Stimulated activated naive CD8-positive, alpha-beta T cell treated with anti-CD3 and anti-CD28 coated beads, Interleukin-15, Interleukin-2, amounts not matched to agents 100 U/mL and 50 U/mL, for 24 hours (primary cell): ENCODE data around the gene YAE1.

Experiments
- ATAC-seq: fragments of 150-1000 bp; cut with Tn5 transposase; one replicate; pipeline ENCODE4 v1.10.0; 2021
- DNase-seq: peaks from one replicate; pipeline ENCODE4 v3.0.0; 2021

YAE1 gene

GRCh38 chr7:39557222-39557621 is 9.0 kb upstream of the YAE1 start:
- DNase-seq (no peak), ATAC-seq (no peak)

- no peak for ATAC-seq
- DNase-seq, result no peak
Observed at GRCh38 chr7:39557911-39558310, 8.3 kb upstream of the YAE1 start.

- no peak for DNase-seq
- no peak for ATAC-seq
Observed at GRCh38 chr7:39560408-39560807, 5.8 kb upstream of the YAE1 start.

- ATAC-seq (no peak), DNase-seq (no peak)
Observed at GRCh38 chr7:39560997-39561396, 5.2 kb upstream of the YAE1 start.

DNA sequence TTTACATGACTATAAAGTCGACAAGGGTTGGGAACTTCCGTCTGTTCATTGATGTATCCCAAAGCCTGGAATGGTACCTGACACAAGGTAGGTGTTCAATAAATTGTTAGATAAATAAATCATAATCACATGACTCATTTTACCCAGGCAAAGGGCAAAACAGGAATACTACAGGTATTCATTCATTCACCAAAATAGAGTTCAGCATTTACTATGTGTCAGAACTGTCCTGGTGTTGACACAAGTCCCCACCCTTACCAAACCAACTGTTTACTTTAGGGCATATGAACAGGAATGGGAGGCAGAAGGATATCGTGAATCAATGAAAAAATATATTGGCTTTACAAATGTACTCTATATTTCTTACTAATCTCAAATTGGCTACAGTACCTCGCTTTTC is 666 bp upstream of the YAE1 start:
- DNase-seq (no peak), ATAC-seq (no peak)

- DNase-seq (no peak), ATAC-seq (no peak)
Observed at GRCh38 chr7:39567294-39567693, 1.1 kb downstream of the YAE1 start.

- no peak for DNase-seq
- ATAC-seq, result no peak
Observed at GRCh38 chr7:39574673-39575349, 8.6 kb downstream of the YAE1 start.

DNA sequence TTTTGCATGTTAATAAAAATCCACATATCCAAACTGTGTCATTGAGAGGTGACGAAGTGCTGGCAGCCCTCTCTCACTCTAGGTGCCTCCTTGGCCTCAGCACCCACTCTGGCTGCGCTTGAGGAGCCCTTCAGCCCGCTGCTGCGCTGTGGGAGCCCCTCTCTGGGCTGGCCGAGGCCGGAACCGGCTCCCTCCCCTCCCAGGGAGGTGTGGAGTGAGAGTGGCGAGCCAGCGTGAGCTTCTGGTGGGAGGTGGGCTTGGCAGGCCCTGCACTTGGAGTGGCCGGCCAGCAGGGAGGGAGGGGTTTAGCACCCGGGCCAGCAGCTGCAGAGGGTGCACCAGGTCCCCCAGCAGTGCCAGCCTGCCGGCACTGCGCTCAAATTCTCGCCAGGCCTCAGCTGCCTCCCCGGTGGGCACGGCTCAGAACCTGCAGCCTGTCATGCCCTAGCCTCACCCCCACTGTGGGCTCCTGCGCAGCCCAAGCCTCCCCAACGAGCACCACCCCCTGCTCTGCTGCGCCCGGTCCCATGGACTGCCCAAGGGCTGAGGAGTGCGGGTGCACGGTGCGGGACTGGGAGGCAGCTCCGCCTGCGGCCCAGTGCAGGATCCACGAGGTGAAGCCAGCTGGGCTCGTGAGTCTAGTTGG is 11.1 kb downstream of the YAE1 start:
- ATAC-seq (no peak), DNase-seq (no peak)

DNA sequence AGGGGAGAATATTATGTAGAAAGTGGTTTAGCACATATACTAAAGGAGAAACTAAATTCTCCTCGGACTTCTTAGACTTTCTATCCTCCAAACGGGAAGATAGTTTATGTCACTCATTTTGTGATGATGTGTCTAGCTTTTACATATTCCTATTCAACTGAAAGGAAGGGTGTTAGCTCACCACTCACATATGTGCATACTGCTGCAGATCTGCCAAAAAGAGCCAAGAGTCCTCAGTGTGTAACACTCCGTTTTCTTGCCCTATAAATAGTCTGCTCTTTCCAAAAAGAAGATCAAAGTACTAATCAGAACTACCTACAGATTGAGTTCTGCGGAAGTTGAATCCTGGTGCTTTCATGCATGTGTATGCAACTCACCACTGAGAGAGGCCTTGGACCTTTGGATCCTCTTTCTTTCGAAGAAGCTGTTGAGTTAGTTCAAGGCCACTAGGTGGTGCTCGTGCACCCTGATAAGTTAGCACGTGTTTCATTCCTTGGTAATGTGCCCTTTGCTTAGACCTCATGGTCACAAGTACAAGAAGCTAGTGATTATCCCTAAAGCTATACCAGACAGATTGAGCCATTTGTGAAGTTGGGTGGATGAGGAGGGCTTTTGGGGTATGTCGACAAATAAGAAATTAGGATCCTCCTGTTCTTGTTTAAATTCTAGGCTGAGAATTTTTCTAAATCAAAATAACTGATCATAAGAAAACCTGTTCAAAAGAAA is 14.1 kb downstream of the YAE1 start:
- peak; percentile 78 for DNase-seq

DNA sequence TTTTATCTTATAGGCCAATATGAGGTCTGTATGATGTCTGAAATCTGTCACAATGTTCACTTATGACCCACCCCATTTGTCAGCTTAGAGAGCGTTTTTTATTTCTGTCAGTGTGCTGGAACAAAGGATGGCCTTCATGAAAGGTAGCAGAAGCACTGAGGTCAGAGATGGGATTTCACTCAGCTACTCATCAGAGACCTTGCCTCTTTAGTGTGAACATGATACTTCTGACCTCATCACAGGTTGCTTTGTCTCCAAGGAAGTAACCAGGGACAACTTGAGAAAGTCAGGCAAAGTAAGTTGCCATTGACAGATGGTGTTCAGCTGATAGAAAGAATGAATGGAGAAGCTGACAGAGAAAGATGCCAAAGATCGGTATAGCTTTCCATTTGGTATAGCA is 16.3 kb downstream of the YAE1 start:
- ATAC-seq (no peak), DNase-seq (no peak)

More for the DNA sequence above, 14.1 kb downstream of the YAE1 start:
- ATAC-seq, result peak; percentile 91

DNA sequence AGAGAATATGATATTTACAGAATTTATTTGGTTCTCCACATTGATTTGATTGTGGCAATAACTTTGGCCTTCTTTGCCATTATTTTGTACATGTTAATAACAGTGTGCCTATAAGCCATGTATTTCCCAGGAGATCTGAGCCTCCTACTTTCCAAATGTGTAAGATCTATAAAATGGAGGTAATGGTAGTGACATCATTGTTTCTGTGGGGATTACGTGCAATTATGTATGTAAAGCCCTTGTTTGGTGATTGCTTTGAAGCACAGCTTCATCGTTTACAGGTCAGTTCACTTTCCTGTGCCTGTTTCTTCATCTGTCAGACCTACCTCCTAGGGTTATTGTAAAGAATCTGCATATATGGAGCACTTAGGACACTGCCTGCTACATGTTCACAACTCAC is 17.3 kb downstream of the YAE1 start:
- DNase-seq, result no peak
- no peak for ATAC-seq

GRCh38 chr7:39587393-39587792 is 21.2 kb downstream of the YAE1 start:
- DNase-seq, result no peak
- ATAC-seq, result no peak

DNA sequence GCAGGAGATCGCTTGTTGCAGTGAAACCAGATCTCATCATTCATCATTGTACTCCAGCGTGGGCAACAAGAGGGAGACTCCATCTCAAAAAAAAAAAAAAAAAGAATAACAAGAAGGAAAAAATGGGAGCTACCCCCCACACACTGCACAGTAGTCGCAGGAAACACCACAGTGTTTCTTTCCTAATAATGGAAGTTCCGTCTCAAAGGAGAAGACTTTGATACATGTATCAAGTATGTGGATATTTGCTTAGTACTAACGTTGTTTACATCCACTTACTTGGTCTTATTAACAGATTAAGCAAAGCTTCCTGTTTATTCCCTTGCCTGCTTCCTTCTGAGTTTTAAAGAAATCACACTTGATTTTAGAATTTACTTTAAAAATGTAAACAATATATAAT is 22.2 kb downstream of the YAE1 start:
- no peak for DNase-seq
- no peak for ATAC-seq

DNA sequence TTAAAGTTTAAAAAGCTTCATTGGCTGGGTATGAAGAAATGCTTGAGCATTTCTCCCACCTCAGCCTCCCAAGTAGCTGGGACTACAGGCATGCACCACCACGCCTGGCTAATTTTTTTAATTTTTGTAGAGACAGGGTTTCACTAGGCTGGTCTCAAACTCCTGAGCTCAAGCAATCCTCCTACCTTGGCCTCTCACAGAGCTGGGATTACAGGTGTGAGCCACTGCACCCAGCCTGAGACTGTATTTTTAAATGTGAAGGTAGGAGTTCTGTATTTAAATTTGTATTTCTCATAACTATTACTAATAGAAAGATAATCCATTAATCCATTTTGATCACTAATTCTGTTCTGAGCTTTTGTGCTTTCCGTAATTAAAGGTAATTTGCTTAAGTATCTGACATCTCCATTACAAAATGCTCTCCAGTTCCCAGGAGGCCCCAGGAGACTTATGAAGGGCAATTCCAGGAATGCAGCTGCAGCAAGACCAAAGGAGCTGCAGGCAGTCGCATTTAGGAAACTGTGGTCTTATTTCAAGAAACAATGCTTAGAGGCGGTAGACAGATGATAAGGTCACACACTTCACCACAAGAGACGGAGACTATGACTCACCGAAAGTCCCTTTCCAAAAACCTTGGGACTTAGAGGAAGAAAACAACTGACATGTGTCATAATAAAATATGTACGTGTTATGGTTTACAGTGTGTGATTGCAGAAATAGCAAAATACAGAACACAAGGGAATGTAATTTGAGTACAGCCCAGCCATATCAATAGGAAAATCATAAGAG is 23.3 kb downstream of the YAE1 start:
- ATAC-seq (peak; percentile 91), DNase-seq (peak; percentile 64)

DNA sequence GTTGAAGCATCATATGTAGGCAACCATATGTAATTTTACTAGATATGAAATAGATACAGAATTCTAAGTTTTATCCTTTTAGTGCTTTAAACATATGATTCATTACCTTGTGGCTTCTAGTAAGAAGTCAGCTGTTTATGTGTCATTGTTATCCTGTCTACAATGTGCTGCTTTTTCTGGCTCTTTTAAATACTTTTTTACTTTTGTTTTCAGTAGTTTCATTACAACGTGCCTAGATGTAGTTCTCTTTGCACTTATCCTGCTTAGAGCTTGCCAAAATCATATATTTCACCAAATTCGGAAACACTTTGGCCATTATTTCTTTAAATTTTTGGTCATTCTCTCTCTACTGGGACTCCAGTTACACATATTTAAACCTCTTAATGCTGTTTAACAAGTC is 26.4 kb downstream of the YAE1 start:
- DNase-seq (no peak), ATAC-seq (peak; percentile 73)

DNA sequence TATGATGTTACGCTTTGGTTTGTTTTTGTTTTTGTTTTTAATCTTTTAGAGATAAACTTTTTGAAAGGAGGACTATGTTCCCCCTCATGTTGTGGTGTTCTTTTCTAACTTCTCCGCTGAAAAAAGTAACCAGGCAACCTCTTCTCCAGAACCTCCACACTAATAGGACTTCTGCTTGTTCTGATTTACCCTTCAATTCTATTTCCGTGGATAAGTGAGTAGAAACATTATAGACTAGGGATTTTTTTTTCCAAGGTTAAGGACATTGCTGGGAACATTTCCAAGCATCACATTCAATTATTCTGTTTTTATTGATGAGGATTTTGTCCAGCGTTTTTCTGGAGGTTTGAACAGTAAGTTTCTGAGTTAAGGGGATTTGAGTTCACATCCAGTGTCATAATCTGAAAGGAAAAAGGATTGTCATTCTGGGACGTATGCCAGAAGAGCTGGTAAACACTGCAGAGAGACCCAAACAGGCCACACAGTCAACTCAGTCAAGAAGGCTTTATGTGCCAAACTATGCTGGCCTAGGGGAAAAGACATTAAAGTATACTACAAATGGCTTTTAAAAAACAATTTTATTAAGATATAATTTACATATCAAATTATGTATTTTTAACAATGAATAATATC is 28.9 kb downstream of the YAE1 start:
- ATAC-seq, result no peak

DNA sequence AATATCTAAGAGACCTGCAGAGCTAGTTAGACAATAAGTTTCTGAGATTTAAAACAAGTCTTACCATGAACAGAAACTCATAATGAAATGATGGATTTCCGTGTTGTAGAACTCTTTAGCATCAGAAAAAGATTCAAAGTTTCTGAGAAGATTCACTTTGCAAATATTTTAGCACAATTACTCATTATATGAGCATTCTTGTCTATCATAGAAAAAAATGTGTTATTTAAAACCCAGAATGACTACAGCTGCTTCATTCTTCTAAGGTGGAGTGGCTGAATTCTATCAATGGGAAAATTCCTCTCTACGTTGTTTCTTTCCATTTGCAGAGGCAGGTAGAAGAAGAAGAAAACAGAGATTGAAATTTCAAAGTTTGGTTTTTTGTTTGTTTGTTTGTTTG is 36.1 kb downstream of the YAE1 start:
- ATAC-seq, result no peak
- no peak for DNase-seq

More for the DNA sequence above, 28.9 kb downstream of the YAE1 start:
- DNase-seq, result no peak

DNA sequence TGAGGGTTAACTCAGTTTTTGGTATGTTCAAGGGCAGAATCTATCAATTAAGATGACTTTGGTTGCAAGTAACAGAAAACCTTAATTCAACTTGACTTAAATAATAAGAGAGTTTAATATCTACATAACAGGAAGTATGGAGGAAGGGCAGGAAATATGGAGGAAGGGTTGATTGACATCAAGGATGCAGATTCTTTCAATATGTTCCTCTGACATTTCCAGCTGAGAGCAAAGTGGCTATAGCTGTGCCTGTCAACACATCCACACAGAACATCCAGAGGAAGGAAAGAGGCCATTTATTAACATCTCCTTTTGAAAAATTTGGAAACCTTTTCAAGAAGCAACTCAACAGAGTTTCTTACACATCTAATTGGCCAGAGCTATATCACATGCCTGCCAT is 37.7 kb downstream of the YAE1 start:
- no peak for ATAC-seq

GRCh38 chr7:39605087-39605486 is 38.9 kb downstream of the YAE1 start:
- ATAC-seq (peak; percentile 81), DNase-seq (no peak)

More for the DNA sequence above, 37.7 kb downstream of the YAE1 start:
- no peak for DNase-seq

- no peak for ATAC-seq
- no peak for DNase-seq
Observed at GRCh38 chr7:39606352-39606751, 40.1 kb downstream of the YAE1 start.

GRCh38 chr7:39606941-39607340 is 40.7 kb downstream of the YAE1 start:
- ATAC-seq (no peak), DNase-seq (no peak)

GRCh38 chr7:39607865-39608264 is 41.7 kb downstream of the YAE1 start:
- DNase-seq (no peak), ATAC-seq (no peak)
